BLaER1 (cell line): ENCODE data around the gene PLTP.
A peak's percentile ranks its signal among the peaks of the same experiment; 100 is the strongest.

ENCODE experiments used
- H3K27ac ChIP-seq: shearing (Covaris generic); formaldehyde crosslinking; 2 replicates; pipeline ENCODE4 v1.8.1; 2022
- H3K27me3 ChIP-seq: shearing (Covaris generic); formaldehyde crosslinking; 2 replicates; pipeline ENCODE4 v1.8.1; 2022
- H3K36me3 ChIP-seq: shearing (Covaris generic); formaldehyde crosslinking; 2 replicates; pipeline ENCODE4 v1.8.1; 2022
- H3K4me1 ChIP-seq: shearing (Covaris generic); formaldehyde crosslinking; 2 replicates; pipeline ENCODE4 v1.8.1; 2022
- H3K4me2 ChIP-seq: shearing (Covaris generic); formaldehyde crosslinking; 2 replicates; pipeline ENCODE4 v1.8.1; 2022
- H3K4me3 ChIP-seq: shearing (Covaris generic); formaldehyde crosslinking; 2 replicates; pipeline ENCODE4 v1.8.1; 2022
- H3K9ac ChIP-seq: shearing (Covaris generic); formaldehyde crosslinking; 2 replicates; pipeline ENCODE4 v1.8.1; 2022
- H3K9me3 ChIP-seq: shearing (Covaris generic); formaldehyde crosslinking; 2 replicates; pipeline ENCODE4 v1.8.1; 2022
- H4K20me1 ChIP-seq: shearing (Covaris generic); formaldehyde crosslinking; 2 replicates; pipeline ENCODE4 v1.8.1; 2022
- Cebpa-rat ChIP-seq: shearing (Covaris generic); IDR thresholded peaks from 2 replicates; pipeline ENCODE4 v1.8.1; 2022

The PLTP gene

DNA sequence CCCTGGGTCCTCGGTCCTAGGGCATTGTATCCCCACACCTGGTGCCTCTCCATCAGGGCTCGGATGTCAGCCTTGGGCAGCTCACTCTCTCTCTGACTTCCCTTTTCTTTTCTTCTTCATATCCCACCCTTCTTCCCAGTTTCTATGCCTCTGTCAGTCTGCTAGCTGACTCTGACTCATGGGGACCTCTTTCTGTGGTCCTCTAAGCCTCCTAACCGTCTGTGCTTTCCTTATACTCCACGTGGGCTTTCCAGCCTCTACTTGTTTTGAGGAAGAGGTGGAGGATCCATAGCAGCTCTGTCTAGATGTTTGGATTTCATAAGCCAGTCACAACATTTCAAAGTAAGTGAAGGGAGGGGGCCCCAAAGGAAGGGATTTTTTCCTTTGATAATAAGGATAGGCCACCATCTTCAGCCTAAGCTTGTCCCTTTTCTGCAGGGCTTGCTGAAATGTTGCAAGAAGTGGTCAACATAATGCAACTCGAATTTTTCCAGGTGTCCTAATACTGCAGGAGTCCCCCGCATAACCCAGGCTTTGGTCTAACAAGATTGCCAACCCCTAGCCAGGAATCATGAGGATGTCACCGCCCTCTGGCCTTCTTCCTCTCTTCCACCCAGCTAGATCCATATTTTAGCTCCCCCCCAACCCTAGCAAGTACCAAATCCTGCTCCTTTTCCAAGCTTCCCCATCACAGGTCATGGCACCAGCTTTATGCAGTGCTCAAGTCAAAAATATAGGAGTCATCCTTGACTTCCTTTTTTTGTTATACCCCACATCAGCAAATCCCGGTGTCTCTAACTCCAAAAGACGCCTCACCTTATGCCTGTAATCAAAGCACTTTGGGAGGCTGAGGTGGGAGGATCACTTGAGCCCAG lies 8.7 kb upstream of the PLTP start:
- H3K36me3 ChIP-seq: no peaks in the 10 kb centered on the region
- H3K9me3 ChIP-seq: no peaks in the 10 kb centered on the region

DNA sequence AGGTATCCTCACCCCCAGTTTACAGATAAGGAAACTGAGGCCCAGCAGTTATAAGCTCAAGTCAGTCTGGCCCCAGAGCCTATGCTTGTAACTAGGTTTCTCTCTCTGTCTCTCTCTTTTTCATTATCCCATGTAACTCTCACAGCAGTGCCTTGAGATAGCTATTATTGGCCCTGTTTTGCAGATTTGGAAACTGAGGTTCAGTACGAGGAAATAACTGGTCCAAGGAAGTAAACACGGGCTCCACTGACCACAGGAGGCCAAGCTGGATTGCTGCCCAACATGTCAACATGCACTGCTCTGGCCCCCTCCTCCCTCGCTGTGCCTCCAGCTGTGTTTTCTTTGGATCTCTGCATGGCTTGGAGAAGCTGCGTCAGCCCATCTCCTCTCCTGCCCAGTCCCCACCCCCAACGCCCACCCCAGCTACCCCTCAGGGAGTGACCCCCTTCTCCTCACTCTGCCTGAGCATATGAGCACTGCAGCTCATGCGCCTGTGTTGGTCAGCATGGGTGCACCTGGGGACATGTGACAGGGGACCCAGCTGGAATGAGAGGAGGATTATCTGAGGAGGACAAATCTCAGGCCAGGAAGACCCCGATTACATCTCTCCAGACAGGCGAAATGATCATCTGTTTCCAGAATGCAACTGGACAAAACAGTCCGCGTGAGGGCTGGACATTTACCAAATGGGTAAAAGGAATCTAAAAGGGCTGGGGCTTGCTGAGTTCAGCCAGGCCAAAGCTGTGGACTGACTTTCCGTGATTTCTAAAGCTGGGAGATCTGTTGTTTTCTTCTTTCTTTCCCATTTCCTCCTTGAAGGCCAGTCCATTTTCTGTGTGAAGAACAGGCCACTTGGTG lies 7.8 kb upstream of the PLTP start:
- Histone ChIP-seq H3K9ac (no peak overlapping the region), H3K27me3 (no peaks in the 10 kb centered on the region), H4K20me1 (no peaks in the 10 kb centered on the region), H3K27ac (no peak overlapping the region), H3K4me1 (peaks cover 8% of the 10 kb centered on the region), H3K36me3 (no peaks in the 10 kb centered on the region), H3K4me3 (no peak overlapping the region), H3K4me2 (no peak overlapping the region), H3K9me3 (no peaks in the 10 kb centered on the region)
- no peak for TF ChIP-seq Cebpa-rat

More for the DNA sequence above, 8.7 kb upstream of the PLTP start:
- H4K20me1 ChIP-seq: no peaks in the 10 kb centered on the region
- H3K9ac ChIP-seq: no peak overlapping the region
- H3K4me1 ChIP-seq: peaks cover 8% of the 10 kb centered on the region
- H3K4me3 ChIP-seq: no peak overlapping the region
- no peak overlapping the region for H3K27ac ChIP-seq
- TF ChIP-seq Cebpa-rat: no peak
- H3K4me2 ChIP-seq: no peak overlapping the region
- H3K27me3 ChIP-seq: no peaks in the 10 kb centered on the region

DNA sequence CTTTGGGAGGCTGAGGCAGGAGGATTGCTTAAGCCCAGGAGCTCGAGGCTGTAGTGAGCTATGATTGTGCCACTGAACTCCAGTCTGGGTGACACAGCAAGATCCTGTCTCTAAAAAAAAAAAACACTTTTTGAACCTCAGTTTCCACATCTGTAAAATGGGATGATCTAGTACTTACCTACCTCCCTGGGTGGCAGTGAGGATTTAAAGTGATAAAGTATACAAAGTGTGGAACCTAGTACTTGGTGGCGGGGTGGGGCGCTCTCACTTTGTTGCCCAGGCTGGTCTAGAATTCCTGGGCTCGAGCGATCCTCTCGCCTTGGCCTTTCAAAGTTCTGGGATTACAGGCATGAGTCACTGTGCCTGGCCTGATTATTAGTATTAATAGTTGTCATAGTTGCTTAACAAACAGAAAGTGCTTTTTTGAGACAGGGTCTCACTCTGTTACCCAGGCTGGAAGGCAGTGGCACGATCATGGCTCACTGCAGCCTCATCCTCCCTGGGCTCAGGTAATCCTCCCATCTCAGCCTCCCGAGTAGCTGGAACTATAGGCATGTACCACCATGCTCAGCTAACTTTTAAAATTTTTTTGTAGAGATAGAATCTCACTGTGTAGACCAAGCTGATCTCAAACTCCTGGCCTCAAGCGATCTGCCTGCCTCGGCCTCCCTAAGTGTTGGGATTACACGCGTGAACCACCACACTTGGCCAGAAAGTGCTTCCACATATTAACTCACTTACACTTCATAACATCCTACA lies 7.0 kb upstream of the PLTP start:
- Histone ChIP-seq H3K9ac (no peak overlapping the region), H3K27me3 (peaks cover 3% of the 10 kb centered on the region; the same call in 1 of the 2 replicates), H4K20me1 (no peaks in the 10 kb centered on the region), H3K4me2 (no peak overlapping the region), H3K27ac (no peak overlapping the region), H3K9me3 (no peaks in the 10 kb centered on the region), H3K4me1 (peaks cover 8% of the 10 kb centered on the region), H3K4me3 (no peak overlapping the region), H3K36me3 (no peaks in the 10 kb centered on the region)
- TF ChIP-seq Cebpa-rat: no peak

DNA sequence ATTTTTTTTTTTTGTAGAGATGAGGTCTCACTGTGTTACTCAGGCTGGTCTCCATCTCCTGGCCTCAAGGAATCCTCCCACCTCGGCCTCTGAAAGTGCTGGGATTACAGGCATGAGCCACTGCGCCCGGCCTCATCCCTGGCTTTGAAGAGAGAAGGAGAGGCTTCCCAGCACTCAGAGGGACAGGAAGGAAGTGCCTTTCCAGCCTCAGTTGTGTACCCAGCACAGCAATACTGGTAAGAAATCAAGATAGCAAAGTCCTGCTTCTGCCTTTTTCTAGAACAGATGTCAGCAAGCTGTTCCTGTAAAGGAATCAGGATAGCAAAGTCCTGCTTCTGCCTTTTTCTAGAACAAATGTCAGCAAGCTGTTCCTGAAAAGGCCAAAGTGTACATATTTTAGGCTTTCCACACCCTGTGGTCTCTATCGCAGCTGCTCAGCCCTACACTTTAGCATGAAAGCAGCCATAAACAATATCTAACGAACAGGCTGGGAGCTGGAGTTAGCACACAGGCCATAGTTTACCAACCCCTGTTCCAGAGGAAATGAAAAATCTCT lies 6.3 kb upstream of the PLTP start:
- no peak overlapping the region for H3K9ac ChIP-seq
- no peaks in the 10 kb centered on the region for H3K36me3 ChIP-seq
- H3K4me3 ChIP-seq: no peak overlapping the region
- H3K27me3 ChIP-seq: peaks cover 6% of the 10 kb centered on the region; the same call in 1 of the 2 replicates
- no peak overlapping the region for H3K4me2 ChIP-seq
- no peak for TF ChIP-seq Cebpa-rat
- no peaks in the 10 kb centered on the region for H3K9me3 ChIP-seq
- no peaks in the 10 kb centered on the region for H4K20me1 ChIP-seq
- peaks cover 8% of the 10 kb centered on the region for H3K4me1 ChIP-seq
- H3K27ac ChIP-seq: no peak overlapping the region

GRCh38 chr20:45917790-45918141 lies 5.8 kb upstream of the PLTP start:
- Histone ChIP-seq H3K27me3 (peaks cover 7% of the 10 kb centered on the region), H3K9me3 (no peaks in the 10 kb centered on the region), H3K4me2 (no peak overlapping the region), H4K20me1 (no peaks in the 10 kb centered on the region), H3K4me1 (peaks cover 8% of the 10 kb centered on the region), H3K36me3 (no peaks in the 10 kb centered on the region), H3K9ac (no peak overlapping the region), H3K27ac (no peak overlapping the region), H3K4me3 (no peak overlapping the region)
- no peak for TF ChIP-seq Cebpa-rat

DNA sequence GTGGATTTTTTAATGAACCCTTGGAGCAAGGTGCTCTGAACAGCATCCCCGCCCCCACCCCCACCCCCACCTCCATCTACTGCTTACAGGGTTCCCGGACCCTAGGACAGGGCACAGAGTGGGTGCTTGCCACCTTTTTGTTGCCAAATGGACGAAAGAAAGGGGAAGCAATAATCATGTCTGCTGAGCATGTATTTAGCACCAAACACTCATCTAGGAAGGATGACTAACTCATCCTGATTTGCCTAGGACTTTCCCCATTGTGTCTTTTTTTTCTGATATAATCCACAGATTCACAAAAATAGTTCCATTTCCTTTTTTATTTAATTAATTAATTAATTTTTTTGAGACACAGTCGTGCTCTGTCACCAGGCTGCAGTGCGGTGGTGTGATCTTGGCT lies 1.2 kb upstream of the PLTP start:
- Histone ChIP-seq H3K36me3 (no peaks in the 10 kb centered on the region), H3K9ac (no peak overlapping the region), H4K20me1 (no peaks in the 10 kb centered on the region), H3K4me2 (no peak overlapping the region), H3K27ac (no peak overlapping the region), H3K4me3 (no peak overlapping the region), H3K4me1 (peaks cover 33% of the 10 kb centered on the region), H3K9me3 (no peaks in the 10 kb centered on the region), H3K27me3 (peaks cover 25% of the 10 kb centered on the region)
- TF ChIP-seq Cebpa-rat: no peak

DNA sequence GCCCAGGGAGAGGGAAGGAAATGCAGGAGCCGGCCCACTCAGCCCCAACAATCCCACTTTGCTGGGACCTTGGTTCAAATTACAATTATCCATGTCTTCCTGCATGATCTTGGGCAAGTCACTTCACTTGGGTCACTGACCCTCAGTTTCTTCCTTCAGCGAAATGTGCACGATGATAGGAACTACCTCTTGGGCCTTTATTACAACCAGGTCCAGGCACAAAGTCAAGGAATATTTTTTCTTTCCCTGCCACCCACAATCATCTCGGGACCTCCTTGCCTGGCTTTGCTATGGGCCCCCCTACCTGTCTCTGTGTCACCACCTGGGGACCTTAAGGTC lies 358 bp upstream of the PLTP start:
- Histone ChIP-seq H3K4me1 (peaks cover 33% of the 10 kb centered on the region), H3K36me3 (no peaks in the 10 kb centered on the region; the same call in 1 of the 2 replicates), H3K27ac (no peak overlapping the region), H3K4me2 (peak overlapping the region; percentile 97), H3K9me3 (no peaks in the 10 kb centered on the region), H3K27me3 (peaks cover 25% of the 10 kb centered on the region), H4K20me1 (no peaks in the 10 kb centered on the region), H3K4me3 (peak overlapping the region; percentile 67), H3K9ac (peak overlapping the region; percentile 64)
- TF ChIP-seq Cebpa-rat: no peak

- H3K36me3 ChIP-seq: no peaks in the 10 kb centered on the region; the same call in 1 of the 2 replicates
- H3K4me3 ChIP-seq: peak overlapping the region; percentile 67
- peaks cover 33% of the 10 kb centered on the region for H3K4me1 ChIP-seq
- 0 out of 2 replicates have a peak overlapping the region, but pooled peaks have one; percentile 16 for H3K9ac ChIP-seq
- TF ChIP-seq Cebpa-rat: peak; percentile 92
- H3K4me2 ChIP-seq: peak overlapping the region; percentile 97
- no peaks in the 10 kb centered on the region for H4K20me1 ChIP-seq
- peaks cover 25% of the 10 kb centered on the region for H3K27me3 ChIP-seq
- H3K27ac ChIP-seq: peak overlapping the region; percentile 38; the same call in 1 of the 2 replicates
- H3K9me3 ChIP-seq: no peaks in the 10 kb centered on the region
These were observed 1.1 kb downstream of the PLTP start for GRCh38 chr20:45910670-45911485.
